Epithelial cell of proximal tubule (primary cell): ENCODE measurements around the gene PSMD14. TPM values are rescaled to one million over a fixed set of nuclear protein-coding genes. Genes with fewer than 3 reads are reported as not detected.

Experiments used
- DNase-seq: peaks from one replicate; pipeline ENCODE4 v3.0.0-alpha.2; 2011; ENCODE audit warnings: low read depth
- H3K4me3 ChIP-seq: 2 replicates; pipeline ENCODE4 v1.5.1; 2011; ENCODE audit warnings: low read depth, mild to moderate bottlenecking, low read length
- CTCF ChIP-seq: conservative IDR thresholded peaks from 2 replicates; pipeline ENCODE4 v1.5.1; 2012; ENCODE audit warnings: low read depth, mild to moderate bottlenecking, low read length
- total RNA-seq: library from RNA; depleted of rRNA; stranded (reverse); fragments of >200 nt; gene quantifications from 2 replicates; pipeline ENCODE4 v1.2.3, GENCODE V29; 2015

The PSMD14 gene
- total RNA-seq, 1 donor from 2014 or later: 123 TPM

DNA sequence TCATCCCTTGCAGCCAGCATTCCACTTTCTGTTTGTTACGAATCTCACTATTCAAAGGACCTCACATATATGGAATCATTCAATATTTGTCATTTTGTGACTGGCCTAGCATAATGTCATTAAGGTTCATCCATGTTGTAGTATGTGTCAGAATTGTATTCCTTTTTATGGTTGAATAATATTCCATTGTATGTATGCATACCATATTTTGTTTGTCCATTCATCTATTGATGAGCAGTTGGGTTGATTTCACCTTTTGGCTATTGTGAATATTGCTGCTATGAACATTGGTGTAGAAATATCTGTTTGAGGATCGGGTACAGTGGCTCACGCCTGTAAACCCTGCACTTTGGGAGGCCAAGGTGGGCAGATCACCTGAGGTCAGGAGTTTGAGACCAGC lies 35.0 kb downstream of the PSMD14 start:
- no peak overlapping the region for H3K4me3 ChIP-seq
- TF ChIP-seq CTCF: no peak

DNA sequence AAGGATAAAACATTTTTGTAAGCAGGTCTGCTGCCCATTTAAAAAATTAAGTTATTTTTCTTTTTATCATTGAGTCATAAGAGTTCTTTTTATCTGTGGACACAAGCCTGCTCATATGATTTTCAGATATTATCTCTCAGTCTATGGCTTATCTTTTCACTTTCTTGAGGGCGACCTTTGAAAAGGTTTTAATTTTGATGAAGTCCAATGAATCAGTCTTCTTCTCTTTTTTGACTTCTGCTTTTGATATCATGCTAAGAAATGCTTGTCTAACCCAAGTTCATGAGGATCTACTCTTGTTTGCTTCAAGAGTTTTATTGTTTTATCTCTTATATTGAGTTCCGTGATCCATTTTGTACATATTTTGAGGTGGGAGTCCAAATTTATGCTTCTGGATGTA lies 36.5 kb downstream of the PSMD14 start:
- no peak for DNase-seq
- no peak for TF ChIP-seq CTCF
- H3K4me3 ChIP-seq: no peak overlapping the region

More for the DNA sequence above, 35.0 kb downstream of the PSMD14 start:
- no peak for DNase-seq

DNA sequence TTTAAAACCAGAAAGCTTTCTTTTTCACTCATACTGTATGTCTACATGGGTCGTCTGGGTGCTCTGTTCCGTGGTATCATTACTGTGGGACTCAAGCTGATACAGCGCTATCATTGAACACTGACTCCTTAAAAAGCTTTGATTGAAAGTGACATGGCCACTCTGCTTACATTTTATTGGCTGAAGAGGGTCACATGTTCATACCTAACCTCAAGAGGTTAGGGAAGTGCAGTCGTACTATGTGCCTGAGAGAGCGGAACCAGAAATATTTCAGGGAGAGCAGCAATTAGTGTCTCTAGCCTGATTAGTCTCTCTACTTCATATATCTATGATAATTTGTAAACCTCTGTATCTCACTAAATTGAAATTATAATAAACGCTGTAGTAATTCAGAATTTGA lies 43.5 kb downstream of the PSMD14 start:
- H3K4me3 ChIP-seq: no peak overlapping the region
- no peak for DNase-seq
- no peak for TF ChIP-seq CTCF

GRCh38 chr2:161352719-161353118 lies 44.5 kb downstream of the PSMD14 start:
- DNase-seq: no peak
- no peak for TF ChIP-seq CTCF
- H3K4me3 ChIP-seq: no peak overlapping the region

DNA sequence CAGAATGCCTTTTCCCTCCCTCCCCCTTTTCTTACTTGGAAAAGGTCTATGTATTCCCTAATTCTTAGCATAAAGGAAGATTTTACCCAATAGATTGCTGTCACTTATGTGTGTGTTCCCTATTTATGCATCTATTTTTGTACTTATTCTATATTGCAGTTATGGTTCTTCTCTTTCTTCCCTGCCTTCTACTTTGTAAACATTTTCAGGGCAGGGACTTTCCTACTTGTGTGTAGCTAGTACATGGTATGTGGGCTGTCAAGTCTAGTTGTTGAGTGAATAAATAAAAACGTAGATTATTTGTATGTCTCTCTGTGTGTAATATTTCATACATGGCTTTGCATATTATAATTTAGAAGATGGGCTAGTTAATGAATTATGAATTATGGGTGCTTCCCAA lies 45.3 kb downstream of the PSMD14 start:
- no peak overlapping the region for H3K4me3 ChIP-seq
- TF ChIP-seq CTCF: no peak
- DNase-seq: no peak

DNA sequence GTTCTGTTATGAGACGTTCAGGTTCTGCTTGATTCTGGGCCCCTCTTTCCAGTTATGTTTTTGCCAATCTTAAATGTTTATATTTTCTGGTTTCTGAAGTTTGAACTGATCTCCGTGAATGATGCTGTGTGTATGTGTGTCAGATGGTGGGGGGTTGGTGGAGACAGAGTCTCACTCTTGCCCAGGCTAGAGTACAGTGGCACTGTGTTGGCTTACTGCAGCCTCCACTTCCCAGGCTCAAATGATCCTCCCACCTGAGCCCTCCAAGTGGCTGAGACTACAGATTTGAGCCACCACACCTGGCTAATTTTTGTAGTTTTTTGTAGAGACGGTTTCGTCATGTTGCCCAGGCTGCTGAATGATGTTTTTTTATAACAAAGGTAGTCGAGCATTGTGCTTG lies 45.9 kb downstream of the PSMD14 start:
- H3K4me3 ChIP-seq: no peak overlapping the region
- DNase-seq: no peak
- TF ChIP-seq CTCF: no peak

- no peak for DNase-seq
- no peak overlapping the region for H3K4me3 ChIP-seq
- no peak for TF ChIP-seq CTCF
Observed at GRCh38 chr2:161355106-161355505, 46.9 kb downstream of the PSMD14 start.
